CD4-positive, alpha-beta T cell treated with Interleukin-17A for 4 hours (primary cell): Measurements from ENCODE around the gene PPARG.
"Not testable (repeated sequence)": the region's sequence is repeated elsewhere in the genome, so short reads cannot be mapped to it uniquely, and the experiment has no call there.

ENCODE experiments used
- DNase-seq: peaks from one replicate; pipeline ENCODE4 v3.0.0-alpha.2; 2020; ENCODE audit warnings: mixed read lengths

The PPARG gene

DNA sequence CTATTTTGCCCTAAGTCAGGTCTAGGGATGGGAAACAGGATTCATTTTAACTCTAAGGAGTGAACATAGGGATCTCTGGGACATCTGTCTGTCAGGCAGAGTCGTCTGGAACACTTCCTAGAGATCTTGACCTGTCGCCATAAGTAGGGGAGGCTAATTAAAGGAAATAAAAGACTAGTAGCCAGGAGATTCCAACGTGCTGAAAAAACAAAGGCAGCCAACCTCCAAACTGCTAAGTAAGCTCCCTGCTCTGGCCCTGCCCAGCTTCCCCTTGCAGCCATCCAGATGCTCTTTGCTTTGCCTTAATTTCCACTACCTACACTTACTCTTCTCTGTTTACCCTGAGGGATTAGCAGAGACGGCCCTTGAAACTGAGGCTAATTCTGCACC, 177.0 kb downstream of the PPARG start:
- DNase-seq: no peak

- no peak for DNase-seq
These were observed 178.9 kb downstream of the PPARG start for GRCh38 chr3:12467746-12468145.

DNA sequence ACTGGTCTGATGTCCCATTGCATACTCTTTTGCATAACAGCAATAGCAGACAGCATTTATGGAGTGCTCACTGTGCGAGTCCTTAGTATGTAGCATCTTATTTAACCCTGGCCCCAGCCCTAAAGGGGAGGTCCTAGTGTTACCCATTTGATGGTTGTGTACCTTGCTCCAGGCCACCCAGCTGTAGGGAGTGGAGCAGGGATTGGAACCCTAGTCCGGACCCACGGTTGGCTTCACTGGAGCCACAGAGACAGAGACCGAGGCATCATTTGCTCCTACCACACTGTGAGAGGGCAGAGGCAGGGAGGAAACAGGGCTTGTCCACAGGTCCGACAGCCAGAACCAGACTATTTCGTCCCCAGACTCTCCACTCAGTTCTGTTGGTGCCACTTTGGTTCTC, 179.4 kb downstream of the PPARG start:
- no peak for DNase-seq

- no peak for DNase-seq
These were observed 179.9 kb downstream of the PPARG start for GRCh38 chr3:12468757-12469156.

DNA sequence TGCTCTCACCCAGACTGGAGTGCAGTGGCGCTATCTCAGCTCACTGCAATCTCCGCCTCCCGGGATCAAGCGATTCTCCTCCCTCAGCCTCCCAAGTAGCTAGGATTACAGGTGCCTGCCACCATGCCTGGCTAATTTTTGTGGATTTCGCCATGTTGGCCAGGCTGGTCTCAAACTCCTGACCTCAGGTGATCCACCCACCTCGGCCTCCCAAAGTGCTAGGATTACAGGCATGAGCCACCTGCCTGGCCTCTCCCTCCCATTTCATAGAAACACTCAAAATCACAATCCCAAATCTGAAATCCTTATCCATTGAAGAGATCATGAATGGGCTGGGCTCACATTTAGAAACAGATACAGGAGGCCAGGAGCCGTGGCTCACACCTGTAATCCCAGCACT, 180.4 kb downstream of the PPARG start:
- not testable (repeated sequence) for DNase-seq

GRCh38 chr3:12470111-12470510, 181.2 kb downstream of the PPARG start:
- DNase-seq: no peak

DNA sequence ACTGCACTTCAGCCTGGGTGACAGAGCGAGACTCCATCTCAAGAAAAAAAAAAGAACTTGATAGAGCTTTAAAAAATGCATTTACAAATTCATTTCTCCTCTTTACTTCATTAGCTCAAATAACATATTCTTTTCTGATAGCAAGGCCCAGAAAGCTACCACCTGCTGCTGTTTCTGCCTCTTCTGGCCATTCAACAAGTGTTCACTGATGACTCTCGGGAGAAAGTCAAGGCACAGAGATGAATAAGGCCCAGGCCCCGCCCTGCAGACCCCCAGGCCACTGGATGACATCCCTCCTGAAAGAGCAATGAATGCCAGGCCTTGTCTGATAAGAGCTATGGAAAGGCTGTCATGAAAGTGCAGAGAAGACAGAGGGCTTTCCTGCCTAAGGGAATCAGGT, 181.8 kb downstream of the PPARG start:
- DNase-seq: no peak

DNA sequence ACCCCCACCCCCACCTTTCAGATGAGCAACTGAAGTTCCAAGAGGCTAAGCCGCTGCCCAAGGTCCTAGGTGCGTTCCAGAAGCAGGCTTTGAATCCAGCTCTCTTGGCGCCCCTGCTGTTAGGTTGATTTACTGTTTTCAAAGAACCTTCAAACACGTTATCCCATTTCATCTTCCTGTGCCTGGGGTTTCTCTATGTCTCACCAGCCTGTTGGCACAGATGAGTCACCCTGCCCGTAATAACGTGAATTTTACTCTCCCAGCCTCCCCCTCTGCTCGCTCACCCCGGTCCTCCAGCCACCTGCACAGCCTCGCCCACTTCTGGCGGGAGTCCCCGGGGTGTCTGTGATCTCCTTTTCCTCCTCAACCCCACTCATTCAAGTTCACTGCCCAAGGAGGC, 182.4 kb downstream of the PPARG start:
- peak; percentile 17 for DNase-seq

- DNase-seq: no peak
These were observed 183.2 kb downstream of the PPARG start for GRCh38 chr3:12472000-12472610.

DNA sequence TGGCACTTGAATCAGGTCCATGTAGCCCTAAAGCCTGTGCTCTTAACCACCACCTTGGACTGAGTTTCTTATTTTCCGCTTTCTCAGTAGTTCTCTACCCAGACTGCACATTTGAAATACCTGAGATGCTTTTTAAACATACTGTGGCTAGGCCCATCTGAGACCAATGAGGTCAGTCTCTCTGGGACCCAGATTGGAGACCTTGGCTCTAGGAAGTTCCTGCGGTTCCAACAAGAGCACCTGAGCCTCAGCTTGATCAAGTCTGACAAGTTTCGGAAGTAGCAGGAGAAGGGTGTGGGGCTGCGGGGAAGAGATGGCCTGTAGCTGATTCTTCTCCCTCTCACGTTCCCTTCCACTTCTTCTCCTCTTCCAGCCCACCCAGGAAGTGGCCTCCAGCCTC, 183.9 kb downstream of the PPARG start:
- DNase-seq: no peak

GRCh38 chr3:12473511-12473910, 184.6 kb downstream of the PPARG start:
- no peak for DNase-seq

DNA sequence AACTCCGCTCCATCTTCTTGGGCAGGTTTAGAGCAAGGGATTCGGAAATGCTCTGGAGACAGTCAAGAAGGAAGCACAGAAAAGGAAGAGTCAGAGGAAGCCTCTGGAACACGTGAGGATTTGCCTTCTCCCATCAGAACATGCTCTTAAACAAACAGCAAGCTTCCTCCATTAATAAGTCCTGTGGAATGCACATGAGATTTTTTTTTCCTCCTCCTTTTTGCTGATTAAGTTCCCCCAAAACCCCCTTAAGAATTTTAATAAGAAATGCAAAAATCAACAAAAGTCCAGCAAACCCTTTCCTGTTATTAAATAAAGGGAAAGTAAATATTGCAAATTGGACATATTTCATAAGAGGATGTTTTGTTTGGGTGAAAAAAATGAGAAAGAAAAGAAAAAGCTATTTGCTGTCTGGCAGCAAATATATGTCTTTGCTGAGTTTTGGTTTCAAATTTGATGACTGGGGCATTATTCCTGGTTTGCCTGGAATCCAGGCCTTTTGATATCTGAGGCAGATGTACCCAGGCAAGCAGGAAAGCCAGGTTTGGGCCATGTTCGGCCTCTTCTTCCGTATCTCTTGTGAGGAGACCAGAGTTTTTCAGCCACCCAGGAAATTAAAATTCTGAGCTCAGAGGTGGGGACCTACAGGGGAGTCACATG, 187.5 kb downstream of the PPARG start:
- no peak for DNase-seq

- no peak for DNase-seq
These were observed 188.4 kb downstream of the PPARG start for GRCh38 chr3:12477256-12477655.

GRCh38 chr3:12478326-12478725, 189.5 kb downstream of the PPARG start:
- DNase-seq: no peak

DNA sequence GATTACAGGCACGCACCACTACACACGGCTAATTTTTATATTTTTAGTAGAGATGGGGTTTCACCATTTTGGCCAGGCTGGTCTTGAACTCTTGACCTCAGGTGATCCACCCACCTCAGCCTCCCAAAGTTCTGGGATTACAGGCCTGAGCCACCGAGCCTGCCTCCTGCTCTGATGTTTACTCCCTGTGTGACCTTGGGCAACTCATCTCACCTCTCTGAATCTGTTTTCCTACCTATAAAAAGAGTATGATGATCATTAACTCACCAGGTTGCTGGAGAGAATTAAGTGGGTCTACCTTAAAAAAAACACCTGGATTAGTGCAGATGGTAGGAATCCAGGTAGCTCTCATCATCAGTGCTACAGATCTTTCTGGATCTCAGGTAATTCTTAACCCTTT, 190.3 kb downstream of the PPARG start:
- not testable (repeated sequence) for DNase-seq

DNA sequence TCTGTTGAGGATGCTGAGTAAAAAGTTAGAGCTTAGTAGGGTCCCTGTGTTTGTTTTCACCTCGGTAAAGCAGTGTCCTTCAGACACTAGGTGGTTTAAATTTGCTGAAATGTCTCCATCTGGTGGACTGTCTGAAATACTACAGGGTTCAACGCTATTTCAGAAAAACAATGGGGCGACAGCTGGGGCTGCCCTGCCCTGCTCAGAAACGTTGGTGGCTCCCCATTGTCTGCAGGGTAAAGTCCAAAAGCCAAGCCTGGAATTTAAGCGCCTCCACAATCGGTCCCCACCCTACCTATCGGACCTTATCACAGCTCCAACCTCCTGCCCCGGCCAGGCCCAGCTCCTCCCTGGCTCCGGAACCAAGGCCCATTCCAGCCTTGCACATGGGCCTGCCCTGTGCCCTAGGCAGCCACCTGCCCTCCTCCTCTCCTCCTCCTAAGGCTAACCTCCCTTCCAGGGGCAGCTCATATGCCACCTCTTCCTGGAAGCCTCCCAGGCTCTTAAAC, 191.1 kb downstream of the PPARG start:
- peak; percentile 29 for DNase-seq

- DNase-seq: no peak
These were observed 194.5 kb downstream of the PPARG start for GRCh38 chr3:12483410-12483809.

- no peak for DNase-seq
These were observed 195.0 kb downstream of the PPARG start for GRCh38 chr3:12483872-12484197.
